Upper lobe of right lung (tissue), 1 donor: ENCODE measurements around the gene ALDH1B1. TPM values are rescaled to one million over a fixed set of nuclear protein-coding genes. Genes with fewer than 3 reads are reported as not detected.

ENCODE experiments used
- ATAC-seq: fragments of 200-7000 bp; cut with Tn5 transposase; one replicate; pipeline ENCODE4 v1.9.1; 2020; ENCODE audit warnings: mild to moderate bottlenecking, moderate library complexity
- DNase-seq: peaks from one replicate; pipeline ENCODE4 v3.0.0-alpha.2; 2020
- H3K27ac ChIP-seq: fragments of 200-600 bp; one replicate; pipeline ENCODE4 v1.8.0; 2022
- H3K27me3 ChIP-seq: fragments of 200-600 bp; one replicate; pipeline ENCODE4 v1.8.0; 2022; ENCODE audit warnings: mild to moderate bottlenecking
- H3K36me3 ChIP-seq: fragments of 200-600 bp; one replicate; pipeline ENCODE4 v1.8.0; 2022
- H3K4me1 ChIP-seq: fragments of 200-600 bp; one replicate; pipeline ENCODE4 v1.8.0; 2022
- H3K4me3 ChIP-seq: fragments of 200-600 bp; one replicate; pipeline ENCODE4 v1.8.0; 2022; ENCODE audit warnings: mild to moderate bottlenecking
- H3K9me3 ChIP-seq: fragments of 200-600 bp; one replicate; pipeline ENCODE4 v1.8.0; 2022
- intact Hi-C: fragments of 100-400 bp; cut with DNase I; formaldehyde crosslinking; loops from one replicate; pipeline ENCODE4 v1.11.0; 2022
- total RNA-seq: library from RNA; stranded (reverse); fragmentation: NEBNext Ultra II Directional; extraction: Animal tissue kit (Norgen Biotek cat#: 25700); gene quantifications from one replicate; pipeline ENCODE4 v1.2.1, GENCODE V29; 2021
- TF ChIP-seq, protein P1 (sequence below): fragments of 200-600 bp; IDR thresholded peaks from one replicate; pipeline ENCODE4 v1.8.0; 2022; ENCODE audit warnings: antibody characterized with exemption
- donor health status: DM: no; HTN: yes; CAD: no; lungs with severe emphysema.

ALDH1B1 gene
- total RNA-seq, 1 donor from 2014 or later, result 13.7 TPM

DNA sequence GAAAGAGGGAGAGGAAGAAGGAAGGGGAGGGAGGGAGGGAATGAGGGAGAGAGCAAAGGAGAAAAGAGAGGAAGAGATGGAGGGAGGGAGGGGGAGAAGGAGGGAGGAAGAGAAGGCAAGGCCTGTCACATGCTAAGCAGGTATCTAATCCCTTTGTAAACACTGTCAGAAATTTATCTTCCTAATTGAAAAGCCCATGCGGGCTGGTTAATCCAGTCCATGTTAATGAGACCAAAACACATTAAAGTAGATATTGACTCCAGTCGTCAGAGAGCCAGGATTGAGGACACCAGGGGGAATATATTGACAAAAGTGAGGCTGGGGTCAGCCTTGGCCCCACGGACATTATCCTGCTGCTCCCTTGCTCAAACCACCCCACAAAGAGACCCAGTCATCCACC, 37.4 kb upstream of the ALDH1B1 start:
- H3K36me3 ChIP-seq, result no peaks in the 10 kb centered on the region
- TF ChIP-seq, protein P1, sequence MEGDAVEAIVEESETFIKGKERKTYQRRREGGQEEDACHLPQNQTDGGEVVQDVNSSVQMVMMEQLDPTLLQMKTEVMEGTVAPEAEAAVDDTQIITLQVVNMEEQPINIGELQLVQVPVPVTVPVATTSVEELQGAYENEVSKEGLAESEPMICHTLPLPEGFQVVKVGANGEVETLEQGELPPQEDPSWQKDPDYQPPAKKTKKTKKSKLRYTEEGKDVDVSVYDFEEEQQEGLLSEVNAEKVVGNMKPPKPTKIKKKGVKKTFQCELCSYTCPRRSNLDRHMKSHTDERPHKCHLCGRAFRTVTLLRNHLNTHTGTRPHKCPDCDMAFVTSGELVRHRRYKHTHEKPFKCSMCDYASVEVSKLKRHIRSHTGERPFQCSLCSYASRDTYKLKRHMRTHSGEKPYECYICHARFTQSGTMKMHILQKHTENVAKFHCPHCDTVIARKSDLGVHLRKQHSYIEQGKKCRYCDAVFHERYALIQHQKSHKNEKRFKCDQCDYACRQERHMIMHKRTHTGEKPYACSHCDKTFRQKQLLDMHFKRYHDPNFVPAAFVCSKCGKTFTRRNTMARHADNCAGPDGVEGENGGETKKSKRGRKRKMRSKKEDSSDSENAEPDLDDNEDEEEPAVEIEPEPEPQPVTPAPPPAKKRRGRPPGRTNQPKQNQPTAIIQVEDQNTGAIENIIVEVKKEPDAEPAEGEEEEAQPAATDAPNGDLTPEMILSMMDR, result no peak
- H3K4me1 ChIP-seq, result no peaks in the 10 kb centered on the region
- H3K9me3 ChIP-seq, result no peaks in the 10 kb centered on the region
- no peak for DNase-seq
- intact Hi-C loops, result no loop called here
- no peak overlapping the region for H3K27ac ChIP-seq
- no peak for ATAC-seq
- H3K4me3 ChIP-seq, result no peak overlapping the region
- no peaks in the 10 kb centered on the region for H3K27me3 ChIP-seq

GRCh38 chr9:38355517-38356120, 36.9 kb upstream of the ALDH1B1 start:
- Histone ChIP-seq H3K9me3 (no peaks in the 10 kb centered on the region), H3K27ac (no peak overlapping the region), H3K36me3 (no peaks in the 10 kb centered on the region), H3K27me3 (no peaks in the 10 kb centered on the region), H3K4me3 (no peak overlapping the region), H3K4me1 (no peaks in the 10 kb centered on the region)
- DNase-seq, result no peak
- no peak for ATAC-seq
- TF ChIP-seq, protein P1, result no peak
- intact Hi-C loops, result no loop called here

DNA sequence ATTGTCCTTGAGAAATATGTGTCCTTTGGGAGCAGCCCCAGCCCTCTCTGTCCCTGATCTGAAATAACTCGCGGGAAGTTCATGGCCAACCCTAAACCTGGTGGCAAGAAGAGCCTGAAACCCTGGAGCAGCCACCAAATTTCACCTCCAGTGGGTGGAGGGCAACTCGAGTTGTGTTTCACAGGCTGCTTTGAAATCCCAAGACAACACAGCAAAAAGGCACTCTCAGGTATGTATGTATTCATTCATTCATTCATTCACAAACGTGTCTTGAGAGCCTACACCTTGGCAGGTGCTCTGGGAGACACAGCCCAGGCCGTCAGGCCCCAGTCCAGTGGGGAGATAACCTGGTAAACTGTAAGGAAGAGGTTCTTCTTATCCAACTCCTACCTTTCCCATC, 35.7 kb upstream of the ALDH1B1 start:
- DNase-seq (no peak), ATAC-seq (no peak)
- TF ChIP-seq, protein P1, result no peak
- H3K27ac ChIP-seq, result no peak overlapping the region
- H3K4me3 ChIP-seq, result no peak overlapping the region
- no peaks in the 10 kb centered on the region for H3K36me3 ChIP-seq
- no peaks in the 10 kb centered on the region for H3K27me3 ChIP-seq
- H3K9me3 ChIP-seq, result no peaks in the 10 kb centered on the region
- intact Hi-C loops, result no loop called here
- no peaks in the 10 kb centered on the region for H3K4me1 ChIP-seq

DNA sequence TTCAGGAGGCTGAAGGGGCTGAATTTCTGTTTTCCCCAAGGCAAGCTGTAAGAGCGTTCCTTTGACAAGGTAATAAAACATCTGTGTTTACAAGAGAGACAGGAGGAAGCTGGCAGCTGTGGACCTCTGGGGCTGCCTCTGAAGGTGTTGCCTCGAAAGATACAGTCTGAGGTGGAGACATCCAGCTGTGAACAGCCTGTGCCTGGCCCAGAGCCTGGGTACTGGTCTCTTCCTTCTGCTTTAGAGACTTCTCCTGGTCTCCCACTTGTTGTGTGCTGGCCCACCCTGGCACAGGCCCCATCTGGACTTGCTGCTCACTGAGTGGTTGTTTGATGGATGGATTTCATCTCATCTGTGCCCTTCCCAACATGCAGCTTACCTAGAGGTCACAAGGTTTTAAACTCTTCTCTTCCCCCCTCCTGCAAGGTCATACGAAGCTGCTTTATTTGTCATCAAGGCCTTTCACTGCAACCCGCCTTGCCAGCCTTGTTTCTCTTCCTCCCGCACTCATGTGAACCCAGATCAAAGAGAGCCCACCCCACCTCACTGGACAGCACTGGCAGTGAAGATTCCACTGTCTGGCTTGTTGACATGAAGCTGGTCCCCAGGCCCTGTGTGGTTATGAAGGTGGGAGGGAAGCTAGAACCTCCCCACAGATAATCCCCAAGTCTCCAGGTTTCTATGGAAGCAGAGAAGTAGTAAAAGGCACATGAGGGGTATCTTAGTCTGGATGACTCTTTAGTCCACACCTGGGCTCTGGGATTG, 35.0 kb upstream of the ALDH1B1 start:
- DNase-seq (no peak), ATAC-seq (no peak)
- Histone ChIP-seq H3K27ac (no peak overlapping the region), H3K4me1 (no peaks in the 10 kb centered on the region), H3K4me3 (no peak overlapping the region), H3K36me3 (no peaks in the 10 kb centered on the region), H3K27me3 (no peaks in the 10 kb centered on the region), H3K9me3 (no peaks in the 10 kb centered on the region)
- TF ChIP-seq, protein P1, result no peak
- intact Hi-C loops, result no loop called here

DNA sequence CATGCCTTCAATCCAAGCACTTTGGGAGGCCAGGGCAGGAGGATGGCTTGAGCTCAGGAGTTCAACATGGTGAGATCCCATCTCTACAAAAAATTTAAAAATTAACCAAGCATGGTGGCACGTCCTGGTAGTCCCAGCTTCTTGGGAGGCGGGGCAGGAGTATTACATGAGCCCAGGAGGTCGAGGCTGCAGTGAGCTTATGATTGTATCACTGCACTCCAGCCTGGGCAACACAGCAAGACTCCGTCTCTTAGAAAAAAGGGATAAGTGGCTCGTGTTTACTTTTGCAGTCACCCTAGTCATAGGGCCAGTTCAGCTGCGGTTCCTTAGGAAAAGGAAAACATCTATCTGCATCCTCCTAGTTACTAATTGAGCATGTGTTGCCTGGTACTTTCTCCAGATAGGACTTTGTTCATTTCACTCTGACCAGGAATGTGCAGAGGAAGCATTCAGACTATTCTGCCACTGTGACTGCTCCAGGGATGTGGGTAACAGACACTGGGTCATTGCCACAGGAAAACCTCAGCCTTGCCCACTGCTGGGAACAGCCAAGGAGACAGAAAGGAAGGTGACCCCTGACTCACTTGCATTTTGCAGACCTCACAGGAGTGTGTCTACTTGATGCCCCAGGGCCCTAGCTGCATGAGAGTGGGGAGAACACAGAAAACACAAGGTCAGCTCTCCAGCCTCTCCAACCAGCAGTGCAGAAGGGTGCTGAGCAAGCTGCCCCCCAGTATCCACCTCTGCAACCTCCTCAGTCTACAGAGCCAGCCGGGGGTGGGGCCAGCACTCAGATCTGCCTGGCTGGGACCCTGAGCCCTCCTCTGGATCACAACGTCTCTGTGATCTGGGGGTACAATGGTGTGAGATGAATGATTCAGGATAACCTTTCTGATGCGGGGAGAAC, 33.9 kb upstream of the ALDH1B1 start:
- TF ChIP-seq, protein P1, result no peak
- H3K4me1 ChIP-seq, result no peaks in the 10 kb centered on the region
- no peak overlapping the region for H3K27ac ChIP-seq
- no peaks in the 10 kb centered on the region for H3K9me3 ChIP-seq
- no peak overlapping the region for H3K4me3 ChIP-seq
- H3K27me3 ChIP-seq, result no peaks in the 10 kb centered on the region
- intact Hi-C loops, result no loop called here
- no peak for DNase-seq
- H3K36me3 ChIP-seq, result no peaks in the 10 kb centered on the region
- ATAC-seq, result no peak
